ENCODE results near the gene WWOX. TPM values are rescaled to one million over a fixed set of nuclear protein-coding genes. Genes with fewer than 3 reads are reported as not detected.

Gene WWOX
- total and polyA plus RNA-seq, 3 donors from 2014 or later = 20.6 to 76.7 (median 64.1) TPM

GRCh38 chr16:79062821-79063220 is 963.4 kb downstream of the WWOX start:
- no peak for DNase-seq
- TF ChIP-seq POLR2A (IDR thresholded peaks at IDR 0.05) = no peak
- TF ChIP-seq CTCF (IDR thresholded peaks at IDR 0.05) = no peak
- Histone ChIP-seq H3K4me1 (no peaks in the 10 kb centered on the region), H3K36me3 (ENCODE audit: low read depth, missing control alignments) (no peaks in the 10 kb centered on the region), H3K27ac (no peak overlapping the region), H3K4me3 (no peak overlapping the region), H3K9me3 (no peaks in the 10 kb centered on the region), H3K27me3 (no peaks in the 10 kb centered on the region)
- intact Hi-C loops (cut with DNase I; ENCODE audit: low total_unique reads) = no loop called here
- 83 to 88% methylated on average over 6 of the region's 6 CpGs for WGBS, 2 donors

- H3K4me1 ChIP-seq = no peaks in the 10 kb centered on the region
- H3K27me3 ChIP-seq = no peaks in the 10 kb centered on the region
- intact Hi-C loops (cut with DNase I; ENCODE audit: low total_unique reads) = no loop called here
- no peak for DNase-seq
- no peaks in the 10 kb centered on the region for H3K9me3 ChIP-seq
- no peak overlapping the region for H3K27ac ChIP-seq
- H3K36me3 ChIP-seq (ENCODE audit: low read depth, missing control alignments) = no peaks in the 10 kb centered on the region
- TF ChIP-seq CTCF (IDR thresholded peaks at IDR 0.05) (no peak), POLR2A (IDR thresholded peaks at IDR 0.05) (no peak)
- 81 to 89% methylated on average over 15 of the region's 15 CpGs for WGBS, 2 donors
- H3K4me3 ChIP-seq = no peak overlapping the region
These were observed 965.0 kb downstream of the WWOX start for GRCh38 chr16:79064256-79064972.

GRCh38 chr16:79066561-79066960 is 967.1 kb downstream of the WWOX start:
- H3K4me3 ChIP-seq = no peak overlapping the region
- H3K27me3 ChIP-seq = no peaks in the 10 kb centered on the region
- no peak overlapping the region for H3K27ac ChIP-seq
- intact Hi-C loops (cut with DNase I; ENCODE audit: low total_unique reads) = no loop called here
- H3K4me1 ChIP-seq = peaks cover 2% of the 10 kb centered on the region
- no peaks in the 10 kb centered on the region for H3K36me3 ChIP-seq (ENCODE audit: low read depth, missing control alignments)
- DNase-seq = no peak
- 82 to 88% methylated on average over 7 of the region's 7 CpGs for WGBS, 2 donors
- TF ChIP-seq POLR2A (IDR thresholded peaks at IDR 0.05) (no peak), CTCF (IDR thresholded peaks at IDR 0.05) (no peak)
- no peaks in the 10 kb centered on the region for H3K9me3 ChIP-seq

GRCh38 chr16:79067600-79067999 is 968.1 kb downstream of the WWOX start:
- intact Hi-C loops (cut with DNase I; ENCODE audit: low total_unique reads) = no loop called here
- WGBS, 2 donors = 92 to 95% methylated on average over 7 of the region's 7 CpGs
- no peak for TF ChIP-seq CTCF (IDR thresholded peaks at IDR 0.05)
- TF ChIP-seq POLR2A (IDR thresholded peaks at IDR 0.05) = no peak
- no peak overlapping the region for H3K4me3 ChIP-seq
- H3K4me1 ChIP-seq = peaks cover 3% of the 10 kb centered on the region
- H3K27me3 ChIP-seq = no peaks in the 10 kb centered on the region
- no peaks in the 10 kb centered on the region for H3K9me3 ChIP-seq
- H3K27ac ChIP-seq = no peak overlapping the region
- DNase-seq = no peak
- H3K36me3 ChIP-seq (ENCODE audit: low read depth, missing control alignments) = no peaks in the 10 kb centered on the region

- peak overlapping the region in 1 of 2 donors; percentile 73 for H3K27ac ChIP-seq
- no peaks in the 10 kb centered on the region for H3K27me3 ChIP-seq
- H3K4me1 ChIP-seq = peaks cover 3% of the 10 kb centered on the region
- 77 to 85% methylated on average over 12 of the region's 12 CpGs for WGBS, 2 donors
- no peak for DNase-seq
- intact Hi-C loops (cut with DNase I; ENCODE audit: low total_unique reads) = no loop called here
- H3K36me3 ChIP-seq (ENCODE audit: low read depth, missing control alignments) = no peaks in the 10 kb centered on the region
- TF ChIP-seq POLR2A (IDR thresholded peaks at IDR 0.05) = no peak
- TF ChIP-seq CTCF (IDR thresholded peaks at IDR 0.05) = no peak
- no peaks in the 10 kb centered on the region for H3K9me3 ChIP-seq
- H3K4me3 ChIP-seq = no peak overlapping the region
These were observed 969.7 kb downstream of the WWOX start for GRCh38 chr16:79069121-79069520.
